Mesothelial cell of epicardium (in vitro differentiated cells): ENCODE results near the gene SRRM3. TPM values are rescaled to one million over a fixed set of nuclear protein-coding genes. Genes with fewer than 3 reads are reported as not detected.
"Not testable (repeated sequence)": the region's sequence is repeated elsewhere in the genome, so short reads cannot be mapped to it uniquely, and the experiment has no call there.

ENCODE experiments used
- DNase-seq, 2 experiments: peaks; one replicate each; pipeline ENCODE4 v3.0.0; 2021; ENCODE audit warnings: low spot score in 2 of 2; ENCODE audit not compliant: unreplicated experiment in 2 of 2
- H3K27ac Mint-ChIP-seq: 2 replicates; pipeline ENCODE4 v1.8.0; 2021; ENCODE audit warnings: mixed read lengths
- H3K27me3 Mint-ChIP-seq: 2 replicates; pipeline ENCODE4 v1.8.0; 2021; ENCODE audit warnings: low read depth, mixed read lengths
- H3K36me3 Mint-ChIP-seq: 2 replicates; pipeline ENCODE4 v1.8.0; 2021; ENCODE audit warnings: mixed read lengths
- H3K4me1 Mint-ChIP-seq: 2 replicates; pipeline ENCODE4 v1.8.0; 2021; ENCODE audit warnings: mixed read lengths
- H3K4me3 Mint-ChIP-seq: 2 replicates; pipeline ENCODE4 v1.8.0; 2021; ENCODE audit warnings: mild to moderate bottlenecking, moderate library complexity, mixed read lengths
- H3K9me3 Mint-ChIP-seq: 2 replicates; pipeline ENCODE4 v1.8.0; 2021; ENCODE audit warnings: mixed read lengths
- CTCF ChIP-seq: fragments of 200-600 bp; sonication (generic); IDR thresholded peaks from one replicate; pipeline ENCODE4 v1.5.0; 2021; ENCODE audit warnings: antibody characterized with exemption; ENCODE audit not compliant: unreplicated experiment
- total RNA-seq: library from RNA; stranded (reverse); gene quantifications from 3 replicates; pipeline ENCODE4 v1.2.1, GENCODE V29; 2021

The SRRM3 gene
- total RNA-seq, 1 donor from 2014 or later = 6.9 TPM

DNA sequence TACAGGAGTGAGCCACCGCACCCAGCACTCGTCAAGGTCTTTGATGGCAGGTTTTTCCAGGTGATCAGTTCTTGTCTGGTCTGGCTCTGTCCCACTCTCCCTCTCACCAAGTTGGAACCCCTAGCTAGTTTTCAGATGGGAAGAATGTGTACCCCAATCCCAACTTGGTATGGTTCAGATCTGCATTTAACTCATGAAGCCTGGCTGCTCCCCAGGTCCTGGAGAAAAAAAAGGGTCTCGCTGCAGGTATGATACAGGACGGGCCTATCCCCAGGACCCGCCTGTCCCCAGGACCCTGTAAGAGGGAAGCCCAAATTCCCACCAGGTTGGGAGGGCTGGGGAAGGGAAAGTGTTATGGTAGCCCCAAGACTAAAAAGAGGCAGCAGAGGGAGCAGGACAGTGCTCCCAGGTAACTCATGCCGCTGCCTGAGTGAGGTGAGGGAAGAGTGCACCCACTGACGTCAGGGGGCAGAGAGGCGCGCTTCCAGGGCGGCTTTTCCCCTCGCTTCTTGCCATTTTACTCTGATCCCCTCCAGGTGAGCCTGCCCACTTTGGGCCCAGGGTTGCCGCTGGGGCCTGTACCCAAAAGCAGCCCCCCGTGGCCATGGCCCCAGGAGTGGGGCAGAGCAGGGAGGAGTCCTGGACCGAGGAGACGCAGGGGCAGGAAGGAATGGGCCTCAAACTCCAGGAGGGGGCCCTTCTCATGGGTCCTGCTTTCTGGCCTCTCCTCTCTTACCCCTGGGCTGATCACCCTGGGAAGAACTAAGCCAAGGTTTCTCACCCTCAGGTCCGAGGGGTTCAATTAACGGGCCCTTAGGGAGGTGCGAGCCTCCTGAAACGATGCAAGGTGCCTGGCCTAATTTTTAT, 36.4 kb upstream of the SRRM3 start:
- no peaks in the 10 kb centered on the region for H3K9me3 Mint-ChIP-seq
- peaks cover 3% of the 10 kb centered on the region for H3K4me1 Mint-ChIP-seq
- H3K4me3 Mint-ChIP-seq = peak overlapping the region; percentile 17
- no peak for TF ChIP-seq CTCF
- no peaks in the 10 kb centered on the region for H3K27me3 Mint-ChIP-seq
- peak overlapping the region; percentile 21 for H3K27ac Mint-ChIP-seq
- no peak for DNase-seq
- no peaks in the 10 kb centered on the region for H3K36me3 Mint-ChIP-seq

DNA sequence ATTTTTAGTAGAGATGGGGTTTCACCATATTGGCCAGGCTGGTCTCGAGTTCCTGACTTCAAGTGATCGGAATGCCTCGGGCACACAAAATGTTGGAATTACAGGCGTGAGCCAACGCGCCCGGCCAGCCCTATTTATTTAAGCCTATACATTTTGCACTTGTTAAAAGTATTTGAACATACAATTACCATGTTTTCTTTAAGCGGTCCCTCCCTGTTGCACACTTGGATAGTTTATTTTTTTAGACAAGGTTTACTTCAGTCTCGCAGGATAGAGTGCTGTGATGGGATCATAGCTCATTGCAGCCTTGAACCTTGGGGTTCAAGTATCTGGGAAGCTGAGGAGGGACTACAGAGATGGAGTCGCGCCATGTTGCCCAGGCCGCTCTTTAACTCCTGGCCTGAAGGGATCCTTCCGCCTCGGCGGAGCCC, 35.7 kb upstream of the SRRM3 start:
- no peaks in the 10 kb centered on the region for H3K36me3 Mint-ChIP-seq
- H3K27ac Mint-ChIP-seq = peak overlapping the region; percentile 95
- no peaks in the 10 kb centered on the region for H3K9me3 Mint-ChIP-seq
- peaks cover 3% of the 10 kb centered on the region for H3K4me1 Mint-ChIP-seq
- peak overlapping the region; percentile 80 for H3K4me3 Mint-ChIP-seq
- DNase-seq = no peak
- H3K27me3 Mint-ChIP-seq = no peaks in the 10 kb centered on the region
- no peak for TF ChIP-seq CTCF

DNA sequence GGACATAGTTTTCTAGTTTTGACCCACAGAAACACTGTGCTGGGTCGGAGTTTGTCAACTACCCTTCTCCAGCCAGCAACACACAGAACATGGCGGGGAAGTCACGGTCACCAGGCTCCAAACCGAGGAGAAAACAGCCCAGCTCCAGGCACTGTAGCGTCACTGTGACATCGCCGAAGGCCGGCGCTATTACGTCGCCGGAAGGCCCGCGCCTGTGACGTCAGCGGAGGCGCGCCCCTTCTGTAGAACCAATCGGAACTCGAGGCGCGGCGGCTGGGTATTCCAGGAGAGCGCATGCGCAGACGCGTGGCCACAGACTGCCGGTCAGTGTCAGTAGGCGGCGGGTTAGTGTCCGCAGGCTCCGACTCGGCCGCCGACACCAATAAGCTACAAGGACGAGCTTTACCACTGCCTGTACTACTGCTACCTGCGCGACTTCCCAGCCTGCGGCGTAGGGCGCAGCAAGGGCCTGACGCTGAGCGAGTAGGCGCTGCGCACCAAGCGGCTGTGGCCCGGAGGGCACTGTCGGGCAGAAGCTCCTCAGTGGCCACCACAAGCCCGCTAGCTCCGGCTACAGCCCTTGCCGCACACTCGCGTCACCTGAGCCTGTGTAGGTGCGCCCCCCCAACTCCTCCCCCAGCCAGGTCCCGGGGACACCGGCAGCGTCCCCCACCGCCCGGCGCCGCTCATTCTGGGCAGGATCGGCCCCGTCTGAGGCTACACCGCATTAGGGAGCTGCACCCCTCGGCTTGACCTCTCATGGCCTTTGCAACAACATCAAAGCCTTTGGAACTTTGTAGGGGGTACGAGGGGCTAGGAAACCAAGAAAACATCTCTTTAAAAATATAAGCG, 35.1 kb upstream of the SRRM3 start:
- peak overlapping the region; percentile 95 for H3K27ac Mint-ChIP-seq
- no peaks in the 10 kb centered on the region for H3K27me3 Mint-ChIP-seq
- peaks cover 3% of the 10 kb centered on the region for H3K4me1 Mint-ChIP-seq
- DNase-seq = peak; percentile 95 to 97
- no peaks in the 10 kb centered on the region for H3K36me3 Mint-ChIP-seq
- H3K9me3 Mint-ChIP-seq = no peaks in the 10 kb centered on the region
- TF ChIP-seq CTCF = no peak
- peak overlapping the region; percentile 80 for H3K4me3 Mint-ChIP-seq

DNA sequence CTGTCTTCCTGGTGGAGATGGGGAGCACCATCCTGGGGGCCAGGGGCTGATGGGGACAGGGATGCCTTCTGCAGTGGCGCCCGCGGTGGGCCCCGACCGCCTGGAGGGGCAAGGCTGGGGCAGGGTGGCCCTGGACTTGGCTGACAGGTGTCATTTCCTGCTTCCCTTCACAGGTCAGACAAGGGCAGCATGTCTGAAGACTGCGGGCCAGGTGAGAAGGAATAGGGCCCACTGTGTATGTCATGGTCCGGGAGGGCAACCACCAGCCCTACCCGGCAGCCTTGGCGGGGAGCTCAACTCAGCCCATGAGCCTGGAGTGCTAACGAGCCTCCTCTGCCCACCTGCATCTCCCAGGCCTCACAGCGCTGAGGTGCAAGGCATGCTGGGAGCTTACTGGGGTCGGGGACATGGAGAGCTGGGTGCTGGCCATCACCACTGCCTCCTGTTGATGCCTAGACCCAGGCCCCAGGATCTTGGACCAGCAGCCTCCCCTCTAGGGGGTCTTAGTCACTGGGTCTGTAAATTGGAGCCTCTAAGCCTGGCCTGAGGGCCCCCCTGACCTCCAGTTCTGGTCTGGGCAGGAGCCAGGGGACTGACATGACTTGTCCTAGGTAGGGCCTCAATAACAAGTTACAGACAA, 28.0 kb upstream of the SRRM3 start:
- Mint-ChIP-seq H3K4me3 (no peak overlapping the region), H3K27me3 (no peaks in the 10 kb centered on the region), H3K4me1 (peaks cover 5% of the 10 kb centered on the region), H3K36me3 (no peaks in the 10 kb centered on the region), H3K27ac (no peak overlapping the region), H3K9me3 (no peaks in the 10 kb centered on the region)
- no peak for DNase-seq
- no peak for TF ChIP-seq CTCF

- not testable (repeated sequence) for H3K9me3 Mint-ChIP-seq, H3K4me3 Mint-ChIP-seq, H3K36me3 Mint-ChIP-seq, H3K4me1 Mint-ChIP-seq, DNase-seq, H3K27me3 Mint-ChIP-seq, H3K27ac Mint-ChIP-seq
Observed at GRCh38 chr7:76176951-76177350, 24.7 kb upstream of the SRRM3 start.
